Type B pancreatic cell (in vitro differentiated cells): ENCODE measurements around the gene FHOD3. TPM values are rescaled to one million over a fixed set of nuclear protein-coding genes. Genes with fewer than 3 reads are reported as not detected.

ENCODE experiments used
- DNase-seq: peaks from one replicate; pipeline ENCODE4 v3.0.0; 2021; ENCODE audit warnings: mixed read lengths; ENCODE audit not compliant: unreplicated experiment; ENCODE audit errors: extremely low spot score
- H3K27ac Mint-ChIP-seq: 2 replicates; pipeline ENCODE4 v1.8.0; 2021; ENCODE audit warnings: mild to moderate bottlenecking, mixed read lengths
- H3K27me3 Mint-ChIP-seq: 2 replicates; pipeline ENCODE4 v1.8.0; 2021; ENCODE audit warnings: mixed read lengths
- H3K36me3 Mint-ChIP-seq: 2 replicates; pipeline ENCODE4 v1.8.0; 2021; ENCODE audit warnings: mixed read lengths
- H3K4me1 Mint-ChIP-seq: one replicate; pipeline ENCODE4 v1.8.0; 2021; ENCODE audit warnings: mixed read lengths; ENCODE audit not compliant: unreplicated experiment
- H3K4me3 Mint-ChIP-seq: 2 replicates; pipeline ENCODE4 v1.8.0; 2021; ENCODE audit warnings: mild to moderate bottlenecking, mixed read lengths
- H3K9me3 Mint-ChIP-seq: 2 replicates; pipeline ENCODE4 v1.8.0; 2021; ENCODE audit warnings: mixed read lengths
- total RNA-seq: library from RNA; stranded (reverse); gene quantifications from 2 replicates; pipeline ENCODE4 v1.2.1, GENCODE V29; 2021; ENCODE audit warnings: low replicate concordance
- TF ChIP-seq, protein P1 (sequence below): fragments of 200-600 bp; sonication (generic); conservative IDR thresholded peaks from 2 replicates; pipeline ENCODE4 v1.5.0; 2021; ENCODE audit warnings: antibody characterized with exemption, mild to moderate bottlenecking

FHOD3 gene
- total RNA-seq, 1 donor from 2014 or later, result 5.3 TPM

DNA sequence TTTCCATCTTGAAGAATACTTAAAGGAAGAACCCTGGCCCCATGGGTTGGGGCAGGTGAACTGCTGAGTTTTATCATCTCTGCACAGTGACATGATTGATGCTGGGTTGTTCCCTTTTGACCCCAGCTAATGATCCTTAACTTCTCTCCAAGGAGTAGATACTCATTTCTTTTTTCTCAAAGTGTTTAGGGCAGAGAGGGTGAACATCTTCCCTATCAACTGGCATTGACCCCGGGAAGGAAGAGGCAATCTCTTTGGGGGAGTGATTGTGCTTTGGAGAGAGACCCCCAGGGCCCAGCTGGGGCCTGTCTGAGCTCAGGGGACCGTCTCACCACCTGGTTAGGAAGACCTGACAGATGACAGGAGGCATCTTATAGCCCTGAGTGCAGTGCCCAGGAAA lies 190.6 kb downstream of the FHOD3 start:
- TF ChIP-seq, protein P1, sequence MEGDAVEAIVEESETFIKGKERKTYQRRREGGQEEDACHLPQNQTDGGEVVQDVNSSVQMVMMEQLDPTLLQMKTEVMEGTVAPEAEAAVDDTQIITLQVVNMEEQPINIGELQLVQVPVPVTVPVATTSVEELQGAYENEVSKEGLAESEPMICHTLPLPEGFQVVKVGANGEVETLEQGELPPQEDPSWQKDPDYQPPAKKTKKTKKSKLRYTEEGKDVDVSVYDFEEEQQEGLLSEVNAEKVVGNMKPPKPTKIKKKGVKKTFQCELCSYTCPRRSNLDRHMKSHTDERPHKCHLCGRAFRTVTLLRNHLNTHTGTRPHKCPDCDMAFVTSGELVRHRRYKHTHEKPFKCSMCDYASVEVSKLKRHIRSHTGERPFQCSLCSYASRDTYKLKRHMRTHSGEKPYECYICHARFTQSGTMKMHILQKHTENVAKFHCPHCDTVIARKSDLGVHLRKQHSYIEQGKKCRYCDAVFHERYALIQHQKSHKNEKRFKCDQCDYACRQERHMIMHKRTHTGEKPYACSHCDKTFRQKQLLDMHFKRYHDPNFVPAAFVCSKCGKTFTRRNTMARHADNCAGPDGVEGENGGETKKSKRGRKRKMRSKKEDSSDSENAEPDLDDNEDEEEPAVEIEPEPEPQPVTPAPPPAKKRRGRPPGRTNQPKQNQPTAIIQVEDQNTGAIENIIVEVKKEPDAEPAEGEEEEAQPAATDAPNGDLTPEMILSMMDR, result no peak
- Mint-ChIP-seq H3K4me3 (no peak overlapping the region), H3K27ac (no peak overlapping the region), H3K27me3 (no peaks in the 10 kb centered on the region), H3K9me3 (no peaks in the 10 kb centered on the region), H3K4me1 (no peaks in the 10 kb centered on the region), H3K36me3 (no peaks in the 10 kb centered on the region)
- DNase-seq, result no peak

DNA sequence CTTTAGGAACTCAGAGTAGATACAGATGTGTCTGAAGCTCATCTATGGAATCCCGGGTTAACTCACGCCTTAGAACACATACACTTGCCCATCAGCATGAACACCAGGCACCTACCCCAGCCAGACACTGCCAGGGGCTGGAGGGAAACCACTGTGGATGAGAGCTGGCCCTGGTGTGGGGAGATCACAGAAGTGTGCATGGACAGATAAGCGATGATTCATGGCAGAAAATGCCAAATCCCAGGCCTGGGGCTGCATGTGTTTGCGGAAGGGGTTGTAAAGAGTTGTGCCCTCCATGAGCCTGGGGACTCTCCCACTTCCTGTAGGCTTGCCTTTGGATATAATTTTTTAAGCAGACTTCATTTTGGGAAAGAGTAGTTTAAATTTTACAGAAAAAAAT lies 193.4 kb downstream of the FHOD3 start:
- Mint-ChIP-seq H3K9me3 (no peaks in the 10 kb centered on the region), H3K27ac (no peak overlapping the region), H3K27me3 (no peaks in the 10 kb centered on the region), H3K4me3 (no peak overlapping the region), H3K4me1 (peaks cover 8% of the 10 kb centered on the region), H3K36me3 (no peaks in the 10 kb centered on the region)
- TF ChIP-seq, protein P1, result no peak
- no peak for DNase-seq

DNA sequence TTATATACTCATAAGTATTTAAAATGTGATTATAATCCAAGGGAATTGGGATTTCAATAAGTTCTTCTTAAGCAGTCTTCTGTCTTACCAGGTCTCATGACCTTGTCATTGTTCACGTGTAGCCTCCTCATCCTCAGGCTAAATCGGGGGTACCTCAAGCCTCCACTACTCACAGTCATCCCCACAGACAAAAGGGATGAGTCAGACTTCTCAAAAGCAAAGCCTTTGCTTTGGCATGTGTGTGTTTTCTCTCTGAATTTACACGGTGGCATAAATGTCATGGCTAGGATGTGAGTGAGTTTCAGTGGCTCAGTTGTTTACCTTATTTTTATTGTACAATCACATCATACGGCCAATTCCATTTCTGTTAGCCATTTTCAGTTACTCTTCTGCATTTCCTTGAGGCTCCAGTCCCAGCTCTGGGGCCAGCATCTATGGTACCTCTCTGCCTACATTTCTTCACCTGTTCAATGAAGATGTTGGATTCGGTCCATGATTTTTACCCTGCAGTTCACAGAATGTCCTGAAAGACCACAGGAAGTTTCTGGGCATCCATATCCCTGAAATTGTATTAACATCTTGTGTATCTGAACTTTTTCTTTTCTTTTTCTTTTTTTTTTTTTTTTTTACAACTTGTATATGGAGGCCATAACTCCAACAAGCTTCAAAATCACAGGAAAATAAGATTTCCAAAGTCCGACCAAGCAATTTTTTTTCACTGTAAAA lies 195.3 kb downstream of the FHOD3 start:
- no peak overlapping the region for H3K4me3 Mint-ChIP-seq
- no peak overlapping the region for H3K27ac Mint-ChIP-seq
- no peak for DNase-seq
- H3K27me3 Mint-ChIP-seq, result no peaks in the 10 kb centered on the region
- no peaks in the 10 kb centered on the region for H3K9me3 Mint-ChIP-seq
- H3K36me3 Mint-ChIP-seq, result no peaks in the 10 kb centered on the region
- TF ChIP-seq, protein P1, result peak; percentile 57
- H3K4me1 Mint-ChIP-seq, result peaks cover 8% of the 10 kb centered on the region

DNA sequence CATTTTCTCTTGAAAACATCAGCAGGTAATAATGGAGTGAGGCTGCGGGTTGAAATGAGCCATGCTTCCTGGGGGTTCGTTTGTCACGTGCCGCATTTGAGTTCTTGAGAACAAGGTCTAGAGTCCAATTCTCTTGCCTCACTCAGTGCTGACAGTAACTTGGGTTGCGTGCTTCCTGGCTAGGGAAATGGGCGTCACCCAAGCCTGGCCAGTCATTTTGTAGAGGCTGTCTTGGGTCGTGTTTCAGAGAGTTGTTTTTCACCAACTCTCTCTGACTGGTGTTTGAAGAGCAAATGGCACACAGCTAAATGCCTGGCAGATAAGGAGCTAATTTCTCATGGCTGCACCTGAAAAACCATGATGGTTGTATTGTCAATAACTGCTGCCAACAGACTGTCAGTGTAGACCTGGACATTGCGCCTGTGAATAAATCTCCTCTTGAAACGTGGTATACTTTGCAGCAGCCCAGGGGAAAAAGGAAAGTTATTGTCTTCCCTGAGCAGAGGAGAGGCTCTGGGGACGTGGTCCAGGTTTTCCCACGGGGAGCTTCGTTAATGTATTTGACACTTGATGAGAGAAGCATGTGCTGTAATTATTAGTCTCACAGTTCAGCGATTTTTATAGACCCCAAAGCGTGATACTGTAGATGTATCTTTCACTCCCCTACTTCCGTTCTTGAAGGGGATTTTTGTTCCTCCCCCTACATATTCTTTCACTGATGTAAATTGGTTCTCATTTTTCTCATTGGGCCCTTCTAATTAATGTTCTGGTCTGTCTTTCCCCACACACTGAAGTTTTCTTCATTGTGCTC lies 196.0 kb downstream of the FHOD3 start:
- Mint-ChIP-seq H3K4me1 (peaks cover 8% of the 10 kb centered on the region), H3K36me3 (no peaks in the 10 kb centered on the region), H3K4me3 (no peak overlapping the region), H3K27ac (no peak overlapping the region), H3K9me3 (no peaks in the 10 kb centered on the region), H3K27me3 (no peaks in the 10 kb centered on the region)
- no peak for DNase-seq
- TF ChIP-seq, protein P1, result peak; percentile 37

DNA sequence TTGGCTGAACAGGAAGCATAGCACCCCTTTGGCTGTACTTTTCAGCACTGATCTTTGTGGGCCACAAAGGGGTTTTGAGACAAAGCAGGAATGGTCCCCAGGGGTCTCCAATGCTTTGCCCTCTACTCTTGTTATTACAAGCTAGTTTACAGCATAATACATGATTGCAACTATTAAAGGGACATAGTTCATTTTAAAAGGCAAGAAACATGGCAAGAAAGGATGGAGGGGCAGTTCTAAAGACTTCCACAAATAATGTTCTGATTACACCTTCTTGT lies 196.6 kb downstream of the FHOD3 start:
- H3K4me3 Mint-ChIP-seq, result no peak overlapping the region
- TF ChIP-seq, protein P1, result no peak
- no peak for DNase-seq
- H3K36me3 Mint-ChIP-seq, result no peaks in the 10 kb centered on the region
- H3K27ac Mint-ChIP-seq, result no peak overlapping the region
- no peaks in the 10 kb centered on the region for H3K9me3 Mint-ChIP-seq
- H3K4me1 Mint-ChIP-seq, result peaks cover 8% of the 10 kb centered on the region
- no peaks in the 10 kb centered on the region for H3K27me3 Mint-ChIP-seq
